Spleen (tissue), 7 donors: ENCODE measurements around the gene MTERF1.

ENCODE experiments used
- CTCF ChIP-seq, 11 experiments: fragments of 200-600 bp in 7 of 11; fragments of 450-650 bp in 4 of 11; sonication (generic) in 4 of 11; IDR thresholded peaks in 8 of 11; conservative IDR thresholded peaks in 3 of 11; 1 replicate in 7 of 11; 2 replicates in 4 of 11; pipeline versions ENCODE4 v1.4.0 to v1.8.0; 2016 to 2021; ENCODE audit warnings: antibody characterized with exemption in 11 of 11, inconsistent platforms in 4 of 11, mild to moderate bottlenecking in 1 of 11
- POLR2A ChIP-seq, 3 donors: fragments of 450-650 bp; IDR thresholded peaks; one replicate each; pipeline ENCODE4 v1.5.1; 2017; ENCODE audit warnings: antibody characterized with exemption in 3 of 3, mild to moderate bottlenecking in 1 of 3
- POLR2AphosphoS5 ChIP-seq, 3 donors: sonication (generic); formaldehyde crosslinking; IDR thresholded peaks; one replicate each; pipeline ENCODE4 v1.5.1; 2017; ENCODE audit warnings: antibody characterized with exemption in 3 of 3
- donor health status: DM: no; HTN: no; CAD: no; lungs with moderate emphysema.
- donor health status: DM: no; HTN: no; CAD: no.
- donor health status: DM: no; HTN: no; CAD: no.

DNA sequence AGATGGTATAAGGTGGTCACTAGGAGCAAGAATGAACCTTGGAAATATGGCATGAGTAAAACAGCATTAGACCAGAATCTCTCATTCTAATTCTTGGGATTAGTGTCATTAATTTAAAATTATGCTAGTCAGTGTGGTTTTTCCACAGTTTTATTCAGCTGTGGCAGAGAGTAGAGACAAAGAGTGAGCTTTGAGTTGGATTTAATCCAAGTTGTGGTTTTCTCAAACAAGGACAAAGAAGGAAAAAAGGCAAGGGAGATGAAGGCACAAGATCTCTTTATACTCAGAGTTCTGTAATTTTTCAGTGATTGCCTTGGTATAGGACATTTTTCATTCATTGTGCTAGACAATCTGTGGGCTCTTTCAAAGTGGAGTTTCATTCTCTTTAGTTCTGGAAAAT lies 32.0 kb upstream of the MTERF1 start:
- no peak for TF ChIP-seq CTCF (IDR thresholded peaks at IDR 0.05 in 8 of 11, conservative IDR thresholded peaks at IDR 0.05 in 3 of 11)
- no peak for TF ChIP-seq POLR2AphosphoS5 (IDR thresholded peaks at IDR 0.05)
- no peak for TF ChIP-seq POLR2A (IDR thresholded peaks at IDR 0.05)
